GM21717 (cell line): ENCODE data around the gene SEMA4D.
"Not testable (repeated sequence)": the region's sequence is repeated elsewhere in the genome, so short reads cannot be mapped to it uniquely, and the experiment has no call there.

Experiments used
- ATAC-seq: cut with Tn5 transposase; IDR thresholded peaks from one replicate; pipeline ENCODE4 v1.9.1; 2021; ENCODE audit warnings: mild to moderate bottlenecking, moderate library complexity; ENCODE audit not compliant: unreplicated experiment

Gene SEMA4D

GRCh38 chr9:89360465-89360864 lies 137.4 kb downstream of the SEMA4D start:
- ATAC-seq: no peak

GRCh38 chr9:89359751-89360261 lies 138.1 kb downstream of the SEMA4D start:
- no peak for ATAC-seq

- ATAC-seq: no peak
Observed at GRCh38 chr9:89358985-89359384, 138.9 kb downstream of the SEMA4D start.

- ATAC-seq: no peak
Observed at GRCh38 chr9:89358376-89358916, 139.5 kb downstream of the SEMA4D start.

- no peak for ATAC-seq
Observed at GRCh38 chr9:89357331-89358197, 140.3 kb downstream of the SEMA4D start.

GRCh38 chr9:89356782-89357181 lies 141.1 kb downstream of the SEMA4D start:
- ATAC-seq: no peak

GRCh38 chr9:89354471-89354870 lies 143.4 kb downstream of the SEMA4D start:
- ATAC-seq: no peak

- ATAC-seq: no peak
Observed at GRCh38 chr9:89353989-89354388, 143.9 kb downstream of the SEMA4D start.

- no peak for ATAC-seq
Observed at GRCh38 chr9:89352874-89353649, 144.9 kb downstream of the SEMA4D start.

- no peak for ATAC-seq
Observed at GRCh38 chr9:89352451-89352850, 145.5 kb downstream of the SEMA4D start.

- ATAC-seq: no peak
Observed at GRCh38 chr9:89351584-89352300, 146.2 kb downstream of the SEMA4D start.

- no peak for ATAC-seq
Observed at GRCh38 chr9:89350988-89351557, 146.8 kb downstream of the SEMA4D start.

- no peak for ATAC-seq
Observed at GRCh38 chr9:89349607-89350006, 148.3 kb downstream of the SEMA4D start.

- ATAC-seq: no peak
Observed at GRCh38 chr9:89347651-89348050, 150.3 kb downstream of the SEMA4D start.

- no peak for ATAC-seq
Observed at GRCh38 chr9:89346696-89347095, 151.2 kb downstream of the SEMA4D start.

GRCh38 chr9:89345476-89345875 lies 152.4 kb downstream of the SEMA4D start:
- ATAC-seq: no peak

- not testable (repeated sequence) for ATAC-seq
Observed at GRCh38 chr9:89343812-89344211, 154.1 kb downstream of the SEMA4D start.

GRCh38 chr9:89342948-89343347 lies 155.0 kb downstream of the SEMA4D start:
- ATAC-seq: no peak

GRCh38 chr9:89342213-89342612 lies 155.7 kb downstream of the SEMA4D start:
- ATAC-seq: no peak

GRCh38 chr9:89340332-89340731 lies 157.6 kb downstream of the SEMA4D start:
- ATAC-seq: peak; percentile 55

GRCh38 chr9:89339807-89340206 lies 158.1 kb downstream of the SEMA4D start:
- no peak for ATAC-seq
